GM21786 (cell line): ENCODE measurements around the gene RUNX2.

Experiments
- ATAC-seq: cut with Tn5 transposase; IDR thresholded peaks from one replicate; pipeline ENCODE4 v1.9.1; 2021; ENCODE audit not compliant: unreplicated experiment

RUNX2 gene

DNA sequence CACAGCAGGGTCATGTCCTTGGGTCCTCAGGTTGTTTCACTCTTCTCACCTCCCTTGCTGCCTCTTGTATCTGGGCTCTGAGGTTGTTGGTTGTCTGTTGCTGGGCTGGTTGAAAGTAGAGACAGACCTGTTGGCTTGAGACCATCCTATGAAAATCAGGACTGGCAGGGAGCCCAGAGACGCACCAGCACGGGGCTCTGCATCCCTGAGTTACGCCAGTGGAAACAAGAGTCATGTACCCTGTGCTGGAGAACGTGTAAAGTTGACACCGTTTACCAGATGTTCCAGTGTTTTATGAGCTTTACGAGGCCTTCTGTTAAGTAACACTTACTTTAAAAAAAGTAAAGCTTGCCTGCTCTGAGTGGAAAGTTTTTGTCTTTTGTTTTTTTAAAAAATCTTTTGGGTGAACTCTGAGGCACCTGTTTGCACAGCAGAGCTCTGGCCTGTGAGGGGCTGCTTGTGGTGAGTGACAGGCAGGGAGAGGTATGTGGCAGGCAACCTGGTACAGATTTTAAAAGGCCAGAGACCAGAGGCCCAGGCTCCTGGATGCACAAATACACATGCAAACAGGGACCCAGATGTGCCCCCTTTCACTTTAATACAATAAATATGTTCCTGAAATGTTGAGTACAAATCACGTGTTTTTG lies 309.6 kb downstream of the RUNX2 start:
- no peak for ATAC-seq

- ATAC-seq = no peak
These were observed 312.0 kb downstream of the RUNX2 start for GRCh38 chr6:45640081-45640491.

DNA sequence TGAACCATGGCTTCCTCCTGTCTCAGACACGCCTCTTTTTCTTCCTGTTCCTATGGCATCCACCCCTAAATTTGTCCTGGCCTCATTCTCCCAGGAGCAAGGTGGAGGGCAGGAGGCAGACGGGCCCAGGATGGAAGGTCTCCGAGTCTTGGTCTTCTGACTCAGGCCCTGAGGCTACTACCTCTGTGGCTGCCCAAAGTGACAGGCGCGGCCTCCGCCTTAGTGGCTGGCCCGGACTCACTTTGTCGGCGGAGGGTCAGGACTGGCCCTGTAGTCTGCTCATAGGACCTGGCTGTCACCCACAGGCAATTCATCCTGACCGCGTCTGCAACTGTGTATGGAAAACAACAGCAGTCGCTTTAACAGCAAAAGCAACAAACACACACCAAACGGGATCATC lies 312.7 kb downstream of the RUNX2 start:
- ATAC-seq = no peak

DNA sequence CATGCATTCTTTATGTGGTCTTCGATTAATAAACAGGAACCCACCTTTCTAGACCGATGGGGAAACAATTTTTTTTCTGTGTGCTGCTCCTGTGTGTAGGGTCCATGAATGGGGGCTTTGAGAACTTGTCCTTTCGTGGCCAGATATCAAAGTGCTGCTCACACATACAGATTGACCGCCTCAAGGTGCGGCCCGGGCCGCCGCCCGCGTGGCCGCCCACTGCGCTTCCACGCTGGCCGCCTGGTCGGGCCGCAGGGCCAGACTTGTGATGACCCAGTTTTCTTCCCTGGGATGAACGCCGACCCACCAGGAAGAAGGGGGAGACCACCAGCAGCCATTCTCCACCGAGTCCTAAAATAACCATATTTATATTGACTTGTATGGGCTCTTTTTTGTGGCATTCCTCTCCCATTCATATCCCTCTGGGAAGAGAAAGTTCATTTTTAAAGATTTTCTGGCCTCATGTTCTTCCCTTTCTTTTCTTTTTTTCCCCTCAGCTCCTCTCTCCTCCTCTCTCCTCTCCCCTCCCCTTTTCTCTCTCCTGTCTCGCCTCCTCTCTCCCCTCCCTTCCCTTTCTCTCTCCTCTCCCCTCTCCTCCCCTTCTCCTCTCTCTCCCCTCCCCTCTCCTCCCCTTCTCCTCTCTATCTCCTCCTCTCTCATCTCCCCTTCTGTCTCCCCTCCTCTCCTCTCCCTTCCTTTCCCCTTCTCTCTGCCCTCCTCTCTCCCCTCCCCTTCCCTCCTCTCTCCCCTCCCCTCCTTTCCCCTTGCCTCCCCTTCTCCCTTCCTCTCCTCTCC lies 314.4 kb downstream of the RUNX2 start:
- ATAC-seq = no peak

GRCh38 chr6:45643126-45643525 lies 315.0 kb downstream of the RUNX2 start:
- ATAC-seq = no peak

- no peak for ATAC-seq
These were observed 316.6 kb downstream of the RUNX2 start for GRCh38 chr6:45644720-45645119.

- ATAC-seq = no peak
These were observed 317.2 kb downstream of the RUNX2 start for GRCh38 chr6:45645302-45645701.

DNA sequence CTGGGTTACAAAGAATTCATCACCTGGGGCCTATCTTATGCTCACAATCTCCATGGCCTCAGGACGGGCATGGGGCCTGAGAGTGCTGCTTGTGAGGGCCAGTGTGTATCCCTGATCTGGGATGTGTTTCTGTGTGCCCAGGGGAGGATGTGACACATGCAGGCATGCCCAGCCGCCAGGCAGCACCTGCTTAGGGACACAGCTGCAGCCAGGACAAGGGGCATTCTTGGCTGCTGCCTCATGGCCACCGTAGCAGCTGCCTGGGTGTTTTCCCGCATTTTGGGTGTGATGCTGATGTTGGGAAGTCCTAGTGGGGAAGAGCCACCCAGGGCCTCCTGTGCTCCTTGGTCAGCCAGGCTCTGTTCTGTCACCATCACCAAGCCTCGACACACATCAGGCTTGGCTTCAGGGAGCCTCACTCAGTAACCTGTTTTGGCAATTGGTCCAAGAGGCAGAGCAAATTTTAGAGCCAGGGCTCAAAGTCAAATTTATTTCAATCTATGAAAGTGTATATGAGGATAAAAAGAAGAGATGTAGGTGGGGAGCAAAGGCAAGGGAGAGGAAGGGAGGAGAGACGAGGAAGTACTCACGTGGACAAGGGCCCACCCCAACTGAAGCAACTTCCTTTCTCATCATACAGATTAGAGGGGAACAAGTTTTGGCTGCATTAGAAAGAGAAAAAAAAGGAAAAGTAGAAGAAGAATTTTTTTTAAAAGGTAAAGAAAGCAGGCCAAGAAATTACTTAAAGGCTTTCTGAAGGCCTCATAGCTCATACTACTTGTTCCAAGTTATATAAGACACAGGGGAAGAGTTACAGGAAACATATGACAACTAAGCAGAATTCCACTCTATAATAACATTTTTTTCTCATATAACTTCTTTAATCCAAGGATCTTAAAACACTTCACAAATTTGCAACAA lies 319.5 kb downstream of the RUNX2 start:
- no peak for ATAC-seq

DNA sequence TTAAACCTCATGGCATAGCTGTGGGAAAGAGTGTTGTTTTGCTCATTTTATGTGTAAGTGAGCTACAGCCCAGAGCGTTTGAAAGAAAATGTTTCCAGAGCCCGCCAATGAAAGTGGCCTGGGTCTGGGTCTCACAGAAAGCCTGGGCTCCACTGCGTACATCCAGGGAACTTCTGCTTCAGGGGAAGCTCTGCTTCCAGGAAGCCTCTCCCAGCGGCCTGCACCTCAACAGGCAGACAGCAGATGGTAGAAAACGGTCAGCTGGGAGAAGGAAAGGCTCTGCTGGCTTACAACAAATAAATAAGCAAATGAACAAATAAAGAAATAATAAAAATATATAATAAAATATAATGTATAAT lies 320.1 kb downstream of the RUNX2 start:
- ATAC-seq = no peak

GRCh38 chr6:45650524-45651135 lies 322.5 kb downstream of the RUNX2 start:
- ATAC-seq = no peak

- no peak for ATAC-seq
These were observed 323.2 kb downstream of the RUNX2 start for GRCh38 chr6:45651301-45651700.

DNA sequence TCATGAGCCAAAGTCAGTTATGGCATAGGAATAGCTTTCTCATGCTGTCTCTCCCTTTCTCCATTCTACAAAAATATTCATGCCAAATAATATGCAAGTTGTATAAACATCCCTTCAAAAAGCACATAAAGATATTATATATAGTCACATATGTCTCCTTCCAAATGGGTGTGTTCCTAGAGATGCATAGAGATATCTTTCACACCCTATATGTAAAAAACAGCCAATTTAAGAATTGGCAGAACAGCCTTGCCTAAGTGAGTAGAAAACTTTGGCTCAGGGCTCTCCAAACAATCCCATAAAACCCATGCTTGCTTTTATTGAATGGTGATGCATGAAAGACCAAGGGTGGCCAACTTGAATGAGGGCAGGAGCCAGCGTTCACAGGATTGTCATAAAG lies 324.3 kb downstream of the RUNX2 start:
- ATAC-seq = no peak

DNA sequence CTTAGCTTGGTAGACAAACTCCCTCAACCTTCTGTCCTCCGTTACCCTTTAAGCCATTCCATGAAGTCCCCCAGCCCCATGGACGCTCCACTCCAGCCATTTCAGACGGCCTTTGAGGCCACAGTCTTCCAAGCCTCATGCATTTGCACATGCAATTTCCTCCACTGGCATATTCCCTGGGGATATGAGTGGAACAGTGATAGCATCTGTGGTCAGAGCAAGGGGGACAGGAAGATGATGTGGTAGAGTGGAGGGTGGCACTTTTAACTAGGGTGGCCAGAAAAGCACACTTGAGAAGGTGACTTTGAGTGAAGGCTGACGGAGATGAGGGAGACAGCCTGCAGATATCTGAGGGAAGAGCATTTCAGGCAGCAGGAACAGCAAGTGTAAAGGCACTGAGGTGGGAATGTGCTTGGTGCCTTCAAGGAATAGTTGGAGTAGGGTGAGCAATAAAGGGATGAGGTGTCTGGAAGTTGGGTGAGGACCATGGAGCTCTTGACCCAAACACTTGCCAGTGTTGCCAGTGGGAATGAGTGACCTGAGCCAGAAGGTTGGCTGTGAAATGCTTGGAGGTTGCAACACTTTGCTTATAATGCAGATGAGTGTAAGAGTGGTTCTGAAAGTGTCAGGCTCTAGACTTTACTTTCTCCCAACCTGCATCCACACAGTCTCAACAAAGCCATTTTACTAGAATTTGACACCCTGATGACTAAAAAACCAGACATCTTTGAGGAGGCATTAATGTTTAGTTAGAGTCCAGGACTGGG lies 325.2 kb downstream of the RUNX2 start:
- ATAC-seq = no peak

DNA sequence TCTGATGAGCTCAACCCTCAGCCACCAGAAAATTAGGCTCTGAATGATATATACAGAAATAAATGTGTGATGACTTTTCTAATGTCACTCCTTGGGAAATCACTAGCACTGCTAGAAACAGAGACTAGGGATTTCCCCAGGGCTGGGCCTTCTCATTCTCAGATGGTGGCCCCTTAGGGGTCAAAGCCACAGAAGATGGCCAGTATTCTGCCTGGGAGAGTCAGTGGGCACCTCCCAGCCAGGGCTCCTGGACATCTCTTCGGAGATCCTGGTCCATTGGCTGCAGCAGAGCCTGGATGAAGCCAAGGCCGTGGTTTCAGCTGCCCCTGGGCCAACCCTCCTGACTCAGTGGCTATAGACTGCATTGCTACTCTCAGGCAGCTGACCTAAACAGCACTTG lies 326.5 kb downstream of the RUNX2 start:
- no peak for ATAC-seq

- no peak for ATAC-seq
These were observed 327.8 kb downstream of the RUNX2 start for GRCh38 chr6:45655745-45656476.

- ATAC-seq = no peak
These were observed 329.1 kb downstream of the RUNX2 start for GRCh38 chr6:45657226-45657625.

DNA sequence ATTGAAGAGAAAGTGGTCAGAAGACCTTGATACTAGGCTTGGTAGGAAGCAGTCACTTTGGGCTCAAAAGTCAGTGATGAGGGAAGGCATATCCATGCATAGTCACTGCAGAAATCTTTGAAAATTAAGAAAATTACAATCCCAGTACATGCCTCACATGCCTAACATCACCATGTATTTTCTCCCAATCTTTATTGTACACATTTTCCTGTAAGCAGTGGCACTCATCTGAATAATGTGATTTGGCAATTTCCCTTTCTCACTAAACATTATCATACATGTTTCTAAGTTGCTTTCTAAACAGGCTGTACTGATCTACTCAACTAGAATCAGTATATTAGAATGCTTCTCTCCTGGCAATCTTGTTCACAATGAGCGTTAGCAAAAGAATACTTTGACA lies 330.3 kb downstream of the RUNX2 start:
- ATAC-seq = no peak

GRCh38 chr6:45658958-45659357 lies 330.8 kb downstream of the RUNX2 start:
- ATAC-seq = no peak

DNA sequence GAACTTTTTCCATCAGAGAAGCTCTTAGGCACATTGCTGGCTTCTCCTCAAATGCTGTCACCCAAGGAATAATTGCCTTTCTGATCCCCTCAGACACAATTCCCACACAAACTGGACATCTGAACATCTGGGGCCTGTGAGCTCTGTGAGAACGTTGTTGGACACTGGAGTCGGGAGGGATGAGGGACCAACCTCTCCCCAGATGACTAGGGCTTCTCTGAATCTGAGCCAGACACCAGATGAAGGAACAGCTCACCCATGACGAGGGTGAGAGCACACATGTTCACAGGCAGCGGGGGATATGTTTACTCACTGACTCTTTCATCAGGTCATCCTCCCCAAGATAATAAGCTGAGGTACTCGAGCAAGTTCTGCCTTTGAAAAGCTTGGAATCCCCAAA lies 333.5 kb downstream of the RUNX2 start:
- no peak for ATAC-seq
